Glutamatergic neuron (in vitro differentiated cells): ENCODE measurements around the gene GABRB1. TPM values are rescaled to one million over a fixed set of nuclear protein-coding genes. Genes with fewer than 3 reads are reported as not detected.

Experiments used
- DNase-seq: peaks from one replicate; pipeline ENCODE4 v3.0.0; 2022
- H3K27ac Mint-ChIP-seq: one replicate; pipeline ENCODE4 v1.8.0; 2020; ENCODE audit warnings: mild to moderate bottlenecking, mixed read lengths, inconsistent platforms; ENCODE audit not compliant: unreplicated experiment
- H3K27me3 Mint-ChIP-seq: one replicate; pipeline ENCODE4 v1.8.0; 2020; ENCODE audit warnings: mild to moderate bottlenecking, moderate library complexity, mixed read lengths, inconsistent platforms; ENCODE audit not compliant: unreplicated experiment
- H3K36me3 Mint-ChIP-seq: one replicate; pipeline ENCODE4 v1.8.0; 2020; ENCODE audit warnings: mild to moderate bottlenecking, mixed read lengths, inconsistent platforms; ENCODE audit not compliant: unreplicated experiment
- H3K4me1 Mint-ChIP-seq: one replicate; pipeline ENCODE4 v1.8.0; 2020; ENCODE audit warnings: mild to moderate bottlenecking, low read depth, mixed read lengths, inconsistent platforms; ENCODE audit not compliant: unreplicated experiment
- H3K4me3 Mint-ChIP-seq: one replicate; pipeline ENCODE4 v1.8.0; 2020; ENCODE audit warnings: mild to moderate bottlenecking, mixed read lengths, inconsistent platforms; ENCODE audit not compliant: unreplicated experiment
- H3K9me3 Mint-ChIP-seq: one replicate; pipeline ENCODE4 v1.8.0; 2020; ENCODE audit warnings: mild to moderate bottlenecking, moderate library complexity, mixed read lengths, inconsistent platforms; ENCODE audit not compliant: unreplicated experiment
- total RNA-seq: library from RNA; stranded (reverse); fragmentation: NEBNext Ultra II Directional; extraction: Animal tissue kit (Norgen Biotek cat#: 25700); gene quantifications from one replicate; pipeline ENCODE4 v1.2.1, GENCODE V29; 2021; ENCODE audit not compliant: unreplicated experiment
- TF ChIP-seq, protein P1 (sequence below): fragments of 200-600 bp; sonication (generic); IDR thresholded peaks from one replicate; pipeline ENCODE4 v1.5.0; 2021; ENCODE audit not compliant: partially characterized antibody, unreplicated experiment

Gene GABRB1
- total RNA-seq, 1 donor from 2014 or later, result 4.9 TPM

- Mint-ChIP-seq H3K4me3 (no peak overlapping the region), H3K36me3 (no peaks in the 10 kb centered on the region), H3K9me3 (peaks cover 3% of the 10 kb centered on the region), H3K27me3 (peaks cover 4% of the 10 kb centered on the region), H3K4me1 (peaks cover 19% of the 10 kb centered on the region), H3K27ac (no peak overlapping the region)
- TF ChIP-seq, protein P1, sequence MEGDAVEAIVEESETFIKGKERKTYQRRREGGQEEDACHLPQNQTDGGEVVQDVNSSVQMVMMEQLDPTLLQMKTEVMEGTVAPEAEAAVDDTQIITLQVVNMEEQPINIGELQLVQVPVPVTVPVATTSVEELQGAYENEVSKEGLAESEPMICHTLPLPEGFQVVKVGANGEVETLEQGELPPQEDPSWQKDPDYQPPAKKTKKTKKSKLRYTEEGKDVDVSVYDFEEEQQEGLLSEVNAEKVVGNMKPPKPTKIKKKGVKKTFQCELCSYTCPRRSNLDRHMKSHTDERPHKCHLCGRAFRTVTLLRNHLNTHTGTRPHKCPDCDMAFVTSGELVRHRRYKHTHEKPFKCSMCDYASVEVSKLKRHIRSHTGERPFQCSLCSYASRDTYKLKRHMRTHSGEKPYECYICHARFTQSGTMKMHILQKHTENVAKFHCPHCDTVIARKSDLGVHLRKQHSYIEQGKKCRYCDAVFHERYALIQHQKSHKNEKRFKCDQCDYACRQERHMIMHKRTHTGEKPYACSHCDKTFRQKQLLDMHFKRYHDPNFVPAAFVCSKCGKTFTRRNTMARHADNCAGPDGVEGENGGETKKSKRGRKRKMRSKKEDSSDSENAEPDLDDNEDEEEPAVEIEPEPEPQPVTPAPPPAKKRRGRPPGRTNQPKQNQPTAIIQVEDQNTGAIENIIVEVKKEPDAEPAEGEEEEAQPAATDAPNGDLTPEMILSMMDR, result no peak
- DNase-seq, result no peak
Measured at GRCh38 chr4:47101453-47101852, 70.1 kb downstream of the GABRB1 start.

DNA sequence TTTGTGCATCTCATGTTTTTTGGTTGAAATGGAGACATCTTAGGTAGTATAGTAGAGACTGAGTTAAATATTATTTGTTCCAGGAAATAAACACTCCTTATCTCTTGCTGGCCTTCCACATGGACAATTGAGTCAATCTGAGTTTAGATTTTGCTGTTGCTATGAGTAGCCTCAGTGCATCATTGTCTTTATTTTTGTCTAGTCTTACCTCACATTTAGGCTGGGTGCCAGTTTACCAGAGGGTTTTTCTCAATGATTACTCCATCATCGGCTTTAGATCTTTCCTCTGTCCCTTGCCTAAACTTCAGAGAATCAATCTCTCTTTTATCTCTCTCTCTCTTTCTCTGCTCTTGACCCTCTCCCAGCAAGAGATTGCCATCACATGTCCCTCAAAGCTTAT, 73.6 kb downstream of the GABRB1 start:
- H3K27me3 Mint-ChIP-seq, result peaks cover 4% of the 10 kb centered on the region
- no peak overlapping the region for H3K27ac Mint-ChIP-seq
- H3K36me3 Mint-ChIP-seq, result no peaks in the 10 kb centered on the region
- TF ChIP-seq, protein P1, result no peak
- peaks cover 3% of the 10 kb centered on the region for H3K9me3 Mint-ChIP-seq
- H3K4me1 Mint-ChIP-seq, result peaks cover 13% of the 10 kb centered on the region
- DNase-seq, result no peak
- H3K4me3 Mint-ChIP-seq, result no peak overlapping the region

DNA sequence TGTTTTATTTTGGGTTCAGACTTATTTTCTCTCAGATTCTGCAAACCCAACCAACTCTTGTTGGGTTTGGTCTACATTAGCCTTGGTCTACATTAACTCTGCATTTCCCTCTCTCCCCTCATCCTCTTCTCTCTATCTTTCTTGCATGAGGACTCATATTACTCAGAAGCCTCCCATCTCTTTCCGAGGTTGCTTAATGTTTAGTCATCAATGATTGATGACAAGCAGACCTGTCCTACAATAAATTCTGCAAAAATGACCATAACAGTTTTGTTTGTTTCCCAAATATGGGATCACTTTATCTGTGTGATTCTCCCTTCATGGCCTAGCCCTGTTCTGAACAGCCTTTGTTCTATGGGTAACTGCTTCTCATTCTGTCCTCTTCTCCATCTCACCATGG, 75.2 kb downstream of the GABRB1 start:
- H3K27ac Mint-ChIP-seq, result no peak overlapping the region
- peaks cover 11% of the 10 kb centered on the region for H3K4me1 Mint-ChIP-seq
- DNase-seq, result no peak
- H3K4me3 Mint-ChIP-seq, result no peak overlapping the region
- TF ChIP-seq, protein P1, result no peak
- peaks cover 2% of the 10 kb centered on the region for H3K27me3 Mint-ChIP-seq
- no peaks in the 10 kb centered on the region for H3K36me3 Mint-ChIP-seq
- H3K9me3 Mint-ChIP-seq, result peaks cover 3% of the 10 kb centered on the region

GRCh38 chr4:47109379-47109778, 78.0 kb downstream of the GABRB1 start:
- H3K27ac Mint-ChIP-seq, result no peak overlapping the region
- H3K36me3 Mint-ChIP-seq, result no peaks in the 10 kb centered on the region
- no peak overlapping the region for H3K4me3 Mint-ChIP-seq
- TF ChIP-seq, protein P1, result no peak
- H3K4me1 Mint-ChIP-seq, result peaks cover 1% of the 10 kb centered on the region
- H3K27me3 Mint-ChIP-seq, result no peaks in the 10 kb centered on the region
- DNase-seq, result no peak
- no peaks in the 10 kb centered on the region for H3K9me3 Mint-ChIP-seq

DNA sequence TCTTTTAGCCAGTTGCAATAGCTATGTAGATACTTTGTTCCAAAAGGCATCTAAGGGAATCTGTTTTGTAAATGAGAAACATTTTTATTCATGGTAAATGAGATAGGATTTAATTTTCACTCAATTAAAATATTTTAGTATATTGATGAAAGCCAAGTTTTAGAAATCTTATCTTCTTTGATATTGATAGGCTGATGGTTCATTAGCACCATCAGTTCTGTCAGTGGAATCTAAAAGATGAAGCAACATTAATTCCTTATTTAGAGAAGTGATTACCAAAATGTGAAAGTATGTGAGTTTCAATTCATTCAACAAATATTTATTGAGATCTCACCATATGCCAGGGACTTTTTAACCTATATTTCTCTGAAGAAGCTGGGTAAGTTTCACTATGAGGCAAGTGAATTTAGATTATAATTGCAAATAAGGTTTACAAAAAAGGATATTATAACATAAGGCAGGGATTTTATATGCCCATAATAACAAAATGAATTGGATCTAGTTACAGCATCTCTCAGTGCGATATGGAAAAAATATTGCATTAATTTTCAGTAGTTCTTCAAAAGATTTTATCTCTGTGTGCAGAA, 79.3 kb downstream of the GABRB1 start:
- DNase-seq, result no peak
- H3K27me3 Mint-ChIP-seq, result no peaks in the 10 kb centered on the region
- H3K27ac Mint-ChIP-seq, result no peak overlapping the region
- H3K9me3 Mint-ChIP-seq, result no peaks in the 10 kb centered on the region
- no peaks in the 10 kb centered on the region for H3K36me3 Mint-ChIP-seq
- no peak overlapping the region for H3K4me3 Mint-ChIP-seq
- TF ChIP-seq, protein P1, result no peak
- H3K4me1 Mint-ChIP-seq, result no peaks in the 10 kb centered on the region
